ENCODE results near the gene PRRT2.

The PRRT2 gene

GRCh38 chr16:29858149-29858849 is 46.3 kb downstream of the PRRT2 start:
- peaks cover 7% of the 10 kb centered on the region for H3K27me3 Mint-ChIP-seq
- no peaks in the 10 kb centered on the region for H3K9me3 Mint-ChIP-seq
- H3K36me3 Mint-ChIP-seq = peaks cover 31% of the 10 kb centered on the region
- H3K4me3 Mint-ChIP-seq = no peak overlapping the region
- peaks cover 21% of the 10 kb centered on the region for H3K4me1 Mint-ChIP-seq
- CTCF ChIA-PET = interaction anchor here (2.3 kb wide), 1 partner anchor 10 kb away, joined by 7 read pairs; no protein-coding TSS in a partner anchor
- no peak overlapping the region for H3K27ac Mint-ChIP-seq
- DNase-seq = no peak

- peaks cover 7% of the 10 kb centered on the region for H3K27me3 Mint-ChIP-seq
- no peak overlapping the region for H3K27ac Mint-ChIP-seq
- peaks cover 31% of the 10 kb centered on the region for H3K36me3 Mint-ChIP-seq
- DNase-seq = no peak
- CTCF ChIA-PET = interaction anchor here (2.3 kb wide), 1 partner anchor 10 kb away, joined by 7 read pairs; no protein-coding TSS in a partner anchor
- H3K4me1 Mint-ChIP-seq = peaks cover 27% of the 10 kb centered on the region
- H3K4me3 Mint-ChIP-seq = no peak overlapping the region
- no peaks in the 10 kb centered on the region for H3K9me3 Mint-ChIP-seq
Measured at GRCh38 chr16:29858974-29859373, 47.0 kb downstream of the PRRT2 start.

GRCh38 chr16:29860218-29860617 is 48.2 kb downstream of the PRRT2 start:
- no peak for DNase-seq
- Mint-ChIP-seq H3K4me1 (peaks cover 31% of the 10 kb centered on the region), H3K27me3 (peaks cover 5% of the 10 kb centered on the region), H3K4me3 (no peak overlapping the region), H3K36me3 (peaks cover 31% of the 10 kb centered on the region), H3K27ac (peak overlapping the region; percentile 42), H3K9me3 (no peaks in the 10 kb centered on the region)
- CTCF ChIA-PET = interaction anchor here (2.4 kb wide), 1 partner anchor 12 kb away, joined by 6 read pairs; no protein-coding TSS in a partner anchor

- Mint-ChIP-seq H3K4me3 (peak overlapping the region; percentile 94), H3K4me1 (peaks cover 31% of the 10 kb centered on the region), H3K27me3 (peaks cover 18% of the 10 kb centered on the region), H3K36me3 (peaks cover 29% of the 10 kb centered on the region), H3K9me3 (no peaks in the 10 kb centered on the region), H3K27ac (peak overlapping the region; percentile 98)
- DNase-seq = peak; percentile 34
- CTCF ChIA-PET = interaction anchor here (1.2 to 2.4 kb wide), 2 partner anchors 14 to 162 kb away, joined by 3 to 6 read pairs; no protein-coding TSS in a partner anchor
Measured at GRCh38 chr16:29862383-29862883, 50.4 kb downstream of the PRRT2 start.

- Mint-ChIP-seq H3K27me3 (peaks cover 23% of the 10 kb centered on the region), H3K27ac (peak within 1 kb of the TSS; percentile 98), H3K4me3 (peak within 1 kb of the TSS; percentile 94), H3K9me3 (no peaks in the 10 kb centered on the region), H3K36me3 (peaks cover 29% of the 10 kb centered on the region), H3K4me1 (peaks cover 34% of the 10 kb centered on the region)
- peak; percentile 96 for DNase-seq
- CTCF ChIA-PET = interaction anchor here (0.8 to 0.9 kb wide), 2 partner anchors 15 to 54 kb away, joined by 3 read pairs; no protein-coding TSS in a partner anchor
Measured at GRCh38 chr16:29862884-29863668, 51.1 kb downstream of the PRRT2 start, which contains the start of gene CDIPT. Gene CDIPT, minus strand, starts transcription at chr16:29863226. Its CDS starts 369 bp downstream, at chr16:29862857.

GRCh38 chr16:29863669-29863984 is 51.6 kb downstream of the PRRT2 start:
- H3K9me3 Mint-ChIP-seq = no peaks in the 10 kb centered on the region
- H3K27ac Mint-ChIP-seq = peak overlapping the region; percentile 98
- peaks cover 26% of the 10 kb centered on the region for H3K36me3 Mint-ChIP-seq
- peaks cover 34% of the 10 kb centered on the region for H3K4me1 Mint-ChIP-seq
- DNase-seq = no peak
- CTCF ChIA-PET = interaction anchor here (0.6 to 0.9 kb wide), 3 partner anchors 11 to 53 kb away, joined by 3 read pairs; no protein-coding TSS in a partner anchor
- peaks cover 23% of the 10 kb centered on the region for H3K27me3 Mint-ChIP-seq
- H3K4me3 Mint-ChIP-seq = peak overlapping the region; percentile 94

- Mint-ChIP-seq H3K4me3 (no peak overlapping the region), H3K9me3 (no peaks in the 10 kb centered on the region), H3K36me3 (peaks cover 22% of the 10 kb centered on the region), H3K4me1 (peaks cover 34% of the 10 kb centered on the region), H3K27ac (no peak overlapping the region), H3K27me3 (peaks cover 23% of the 10 kb centered on the region)
- CTCF ChIA-PET = interaction anchor here (0.6 kb wide), 1 partner anchor 10 kb away, joined by 3 read pairs; no protein-coding TSS in a partner anchor
- no peak for DNase-seq
Measured at GRCh38 chr16:29864205-29864604, 52.2 kb downstream of the PRRT2 start.
